Glutamatergic neuron (in vitro differentiated cells): ENCODE measurements around the gene ZNF616. TPM values are rescaled to one million over a fixed set of nuclear protein-coding genes. Genes with fewer than 3 reads are reported as not detected.

Experiments
- DNase-seq: peaks from one replicate; pipeline ENCODE4 v3.0.0; 2022
- H3K27ac Mint-ChIP-seq: one replicate; pipeline ENCODE4 v1.8.0; 2020; ENCODE audit warnings: mild to moderate bottlenecking, mixed read lengths, inconsistent platforms; ENCODE audit not compliant: unreplicated experiment
- H3K27me3 Mint-ChIP-seq: one replicate; pipeline ENCODE4 v1.8.0; 2020; ENCODE audit warnings: mild to moderate bottlenecking, moderate library complexity, mixed read lengths, inconsistent platforms; ENCODE audit not compliant: unreplicated experiment
- H3K36me3 Mint-ChIP-seq: one replicate; pipeline ENCODE4 v1.8.0; 2020; ENCODE audit warnings: mild to moderate bottlenecking, mixed read lengths, inconsistent platforms; ENCODE audit not compliant: unreplicated experiment
- H3K4me1 Mint-ChIP-seq: one replicate; pipeline ENCODE4 v1.8.0; 2020; ENCODE audit warnings: mild to moderate bottlenecking, low read depth, mixed read lengths, inconsistent platforms; ENCODE audit not compliant: unreplicated experiment
- H3K4me3 Mint-ChIP-seq: one replicate; pipeline ENCODE4 v1.8.0; 2020; ENCODE audit warnings: mild to moderate bottlenecking, mixed read lengths, inconsistent platforms; ENCODE audit not compliant: unreplicated experiment
- H3K9me3 Mint-ChIP-seq: one replicate; pipeline ENCODE4 v1.8.0; 2020; ENCODE audit warnings: mild to moderate bottlenecking, moderate library complexity, mixed read lengths, inconsistent platforms; ENCODE audit not compliant: unreplicated experiment
- CTCF ChIP-seq: fragments of 200-600 bp; sonication (generic); IDR thresholded peaks from one replicate; pipeline ENCODE4 v1.5.0; 2021; ENCODE audit not compliant: partially characterized antibody, unreplicated experiment
- total RNA-seq: library from RNA; stranded (reverse); fragmentation: NEBNext Ultra II Directional; extraction: Animal tissue kit (Norgen Biotek cat#: 25700); gene quantifications from one replicate; pipeline ENCODE4 v1.2.1, GENCODE V29; 2021; ENCODE audit not compliant: unreplicated experiment

The ZNF616 gene
- total RNA-seq, 1 donor from 2014 or later, result 22.5 TPM

GRCh38 chr19:52140032-52140710 lies 433 bp upstream of the ZNF616 start:
- Mint-ChIP-seq H3K4me1 (no peaks in the 10 kb centered on the region), H3K9me3 (peaks cover 24% of the 10 kb centered on the region), H3K4me3 (peak overlapping the region; percentile 97), H3K27ac (no peak overlapping the region), H3K36me3 (peaks cover 34% of the 10 kb centered on the region), H3K27me3 (peaks cover 12% of the 10 kb centered on the region)
- no peak for TF ChIP-seq CTCF
- peak; percentile 99 for DNase-seq

- Mint-ChIP-seq H3K4me3 (peak overlapping the region; percentile 97), H3K4me1 (no peaks in the 10 kb centered on the region), H3K27ac (peak overlapping the region; percentile 98), H3K27me3 (peaks cover 16% of the 10 kb centered on the region), H3K36me3 (peaks cover 43% of the 10 kb centered on the region), H3K9me3 (peaks cover 30% of the 10 kb centered on the region)
- no peak for TF ChIP-seq CTCF
- no peak for DNase-seq
These were observed 821 bp downstream of the ZNF616 start for GRCh38 chr19:52138983-52139251.

GRCh38 chr19:52138278-52138982 lies 1.3 kb downstream of the ZNF616 start:
- no peaks in the 10 kb centered on the region for H3K4me1 Mint-ChIP-seq
- peak overlapping the region; percentile 97 for H3K4me3 Mint-ChIP-seq
- peaks cover 32% of the 10 kb centered on the region for H3K9me3 Mint-ChIP-seq
- peak; percentile 74 for DNase-seq
- H3K27me3 Mint-ChIP-seq, result peaks cover 18% of the 10 kb centered on the region
- no peak for TF ChIP-seq CTCF
- H3K27ac Mint-ChIP-seq, result peak overlapping the region; percentile 98
- H3K36me3 Mint-ChIP-seq, result peaks cover 45% of the 10 kb centered on the region

- DNase-seq, result no peak
- H3K4me3 Mint-ChIP-seq, result no peak overlapping the region
- peaks cover 38% of the 10 kb centered on the region for H3K9me3 Mint-ChIP-seq
- H3K36me3 Mint-ChIP-seq, result peaks cover 87% of the 10 kb centered on the region
- no peak for TF ChIP-seq CTCF
- peaks cover 3% of the 10 kb centered on the region for H3K27me3 Mint-ChIP-seq
- no peaks in the 10 kb centered on the region for H3K4me1 Mint-ChIP-seq
- no peak overlapping the region for H3K27ac Mint-ChIP-seq
These were observed 19.5 kb downstream of the ZNF616 start for GRCh38 chr19:52120286-52120685.

GRCh38 chr19:52115526-52116053 lies 24.1 kb downstream of the ZNF616 start:
- DNase-seq, result no peak
- peaks cover 83% of the 10 kb centered on the region for H3K36me3 Mint-ChIP-seq
- H3K27me3 Mint-ChIP-seq, result peaks cover 3% of the 10 kb centered on the region
- peaks cover 43% of the 10 kb centered on the region for H3K9me3 Mint-ChIP-seq
- no peak for TF ChIP-seq CTCF
- H3K4me1 Mint-ChIP-seq, result no peaks in the 10 kb centered on the region
- H3K4me3 Mint-ChIP-seq, result no peak overlapping the region
- H3K27ac Mint-ChIP-seq, result no peak overlapping the region
